A549 treated with CpdA at 1 μM for 4 hours (cell line): ENCODE results near the gene EID2B. TPM values are rescaled to one million over a fixed set of nuclear protein-coding genes. Genes with fewer than 3 reads are reported as not detected.

Experiments used
- total RNA-seq: library from RNA; stranded (reverse); fragments of 200-300 nt; extraction: Qiagen RNA extraction; gene quantifications from 5 replicates; pipeline ENCODE4 v1.2.3, GENCODE V29; 2022; ENCODE audit warnings: low read depth

Gene EID2B
- 5.9 to 9.3 TPM (median 7.5 TPM) in 5 replicates for total RNA-seq

GRCh38 chr19:39532233-39533002 is at the start of gene EID2B:
Gene EID2B (minus strand): TSS chr19:39532852. CDS start chr19:39532802, 50 bp downstream.

GRCh38 chr19:39539518-39540332 is 7.1 kb upstream of the EID2B start, which contains the start of gene EID2:
Gene EID2 (minus strand): TSS chr19:39540161. CDS start chr19:39540079, 82 bp downstream.

GRCh38 chr19:39514840-39515550 is 17.7 kb downstream of the EID2B start, which contains the start of gene SELENOV:
Gene SELENOV (plus strand): TSS chr19:39515139. CDS start chr19:39515213, 74 bp downstream.

GRCh38 chr19:39498798-39499642 is 33.6 kb downstream of the EID2B start, which contains the start of gene DLL3:
Gene DLL3 (plus strand): TSS chr19:39498947. CDS start chr19:39498975, 28 bp downstream.

Other genes starting within 250 kb of the EID2B start
- 0.06 to 0.23 TPM in 2 of 5 replicates, not detected in the others for gene IFNL1, start 236.4 kb downstream of the EID2B start, total RNA-seq
- gene LRFN1, start 212.0 kb downstream of the EID2B start, total RNA-seq = 8.7 to 14.4 TPM (median 12.9 TPM) in 5 replicates
- 0.27 to 0.56 TPM (median 0.34 TPM) in 3 of 5 replicates, not detected in the others for gene GMFG, start 196.8 kb downstream of the EID2B start, total RNA-seq
- 127 to 187 TPM (median 179 TPM) in 5 replicates for gene SAMD4B, start 190.4 kb downstream of the EID2B start, total RNA-seq
- gene PAF1, start 141.7 kb downstream of the EID2B start, total RNA-seq = 68.3 to 76.1 TPM (median 72.8 TPM) in 5 replicates
- 61.4 to 66.4 TPM (median 62.4 TPM) in 5 replicates for gene MED29, start 141.5 kb downstream of the EID2B start, total RNA-seq
- 43.4 to 72.0 TPM (median 54.4 TPM) in 5 replicates for gene ZFP36, start 126.0 kb downstream of the EID2B start, total RNA-seq
- 41.8 to 59.3 TPM (median 48.4 TPM) in 5 replicates for gene PLEKHG2, start 120.2 kb downstream of the EID2B start, total RNA-seq
- 5,936 to 7,509 TPM (median 7,147 TPM) in 5 replicates for gene RPS16, start 96.9 kb downstream of the EID2B start, total RNA-seq
- gene SUPT5H, start 87.3 kb downstream of the EID2B start, total RNA-seq = 177 to 208 TPM (median 191 TPM) in 5 replicates
- 168 to 225 TPM (median 213 TPM) in 5 replicates for gene TIMM50, start 52.0 kb downstream of the EID2B start, total RNA-seq
- gene DLL3, start 33.9 kb downstream of the EID2B start, total RNA-seq = 7.7 to 11.3 TPM (median 10.4 TPM) in 5 replicates
- gene SELENOV, start 17.7 kb downstream of the EID2B start, total RNA-seq = not detected in 5 replicates
- 34.9 to 49.9 TPM (median 42.7 TPM) in 5 replicates for gene EID2, start 7.3 kb upstream of the EID2B start, total RNA-seq
- not detected in 5 replicates for gene LGALS13, start 69.7 kb upstream of the EID2B start, total RNA-seq
- not detected in 5 replicates for gene LGALS16, start 123.1 kb upstream of the EID2B start, total RNA-seq
- gene LGALS14, start 171.6 kb upstream of the EID2B start, total RNA-seq = not detected in 5 replicates
- gene CLC, start 205.2 kb upstream of the EID2B start, total RNA-seq = not detected in 5 replicates
- not detected in 5 replicates for gene LEUTX, start 246.0 kb upstream of the EID2B start, total RNA-seq